ENCODE results near the gene ADORA1.

DNA sequence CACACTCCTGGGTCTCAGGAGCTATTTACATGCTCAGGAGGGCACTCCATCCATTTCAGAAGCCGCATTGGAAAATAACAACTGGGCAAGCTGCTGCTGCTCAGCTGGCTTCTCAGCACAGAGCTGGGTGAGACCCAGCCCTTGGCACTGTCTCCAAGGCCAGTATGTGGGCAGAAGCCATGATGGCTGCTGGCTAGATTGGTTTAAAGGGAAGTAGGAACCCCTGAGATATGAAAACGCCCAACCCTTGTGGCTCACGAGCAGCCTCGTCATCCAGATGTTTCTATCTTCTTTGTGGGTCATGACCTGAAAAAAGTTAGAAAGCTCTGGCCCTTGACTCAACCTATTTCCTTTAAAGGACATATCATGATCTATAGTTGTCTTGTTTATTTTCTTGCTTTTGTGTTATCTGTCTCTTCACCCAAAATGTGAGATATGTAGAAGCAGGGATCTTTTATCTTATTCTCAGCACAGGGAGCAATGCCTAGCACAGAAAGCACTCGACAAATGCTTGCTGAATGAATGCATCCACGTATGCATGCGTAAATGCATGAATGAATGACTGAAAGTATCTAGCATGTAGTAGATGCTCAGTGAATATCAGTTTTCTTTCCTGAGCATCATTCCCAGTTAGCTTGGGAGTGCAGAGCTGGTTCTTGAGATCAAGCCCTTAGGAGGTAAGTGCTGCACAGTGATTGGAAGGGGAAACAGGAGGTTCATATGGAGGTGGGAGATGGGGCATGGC lies 36.5 kb downstream of the ADORA1 start:
- TF ChIP-seq TBL1XR1 (IDR thresholded peaks at IDR 0.05; ENCODE audit: low read depth, low read length) (no peak), TCF7 (IDR thresholded peaks at IDR 0.05; ENCODE audit: borderline replicate concordance) (no peak)

Measured in GM12878 (cell line).